Measurements from ENCODE around the gene TAF4. TPM values are rescaled to one million over a fixed set of nuclear protein-coding genes. Genes with fewer than 3 reads are reported as not detected.

TAF4 gene
- total RNA-seq, 4 donors from 2014 or later = 18.0 to 31.8 (median 25.8) TPM

- Histone ChIP-seq H3K27me3 (no peaks in the 10 kb centered on the region), H3K36me3 (no peaks in the 10 kb centered on the region), H3K4me1 (peaks cover 36% of the 10 kb centered on the region), H3K27ac (no peak overlapping the region), H3K4me3 (peak overlapping the region; percentile 51), H3K9me3 (no peaks in the 10 kb centered on the region)
- DNase-seq (ENCODE audit: low spot score in 2 of 2) = peak in 1 of 2 donors; percentile 59
- TF ChIP-seq POLR2A (IDR thresholded peaks at IDR 0.05) = no peak
- 96% methylated on average over 20 of the region's 39 CpGs for whole genome bisulfite sequencing
These were observed 2.2 kb downstream of the TAF4 start for GRCh38 chr20:62063315-62063980.

DNA sequence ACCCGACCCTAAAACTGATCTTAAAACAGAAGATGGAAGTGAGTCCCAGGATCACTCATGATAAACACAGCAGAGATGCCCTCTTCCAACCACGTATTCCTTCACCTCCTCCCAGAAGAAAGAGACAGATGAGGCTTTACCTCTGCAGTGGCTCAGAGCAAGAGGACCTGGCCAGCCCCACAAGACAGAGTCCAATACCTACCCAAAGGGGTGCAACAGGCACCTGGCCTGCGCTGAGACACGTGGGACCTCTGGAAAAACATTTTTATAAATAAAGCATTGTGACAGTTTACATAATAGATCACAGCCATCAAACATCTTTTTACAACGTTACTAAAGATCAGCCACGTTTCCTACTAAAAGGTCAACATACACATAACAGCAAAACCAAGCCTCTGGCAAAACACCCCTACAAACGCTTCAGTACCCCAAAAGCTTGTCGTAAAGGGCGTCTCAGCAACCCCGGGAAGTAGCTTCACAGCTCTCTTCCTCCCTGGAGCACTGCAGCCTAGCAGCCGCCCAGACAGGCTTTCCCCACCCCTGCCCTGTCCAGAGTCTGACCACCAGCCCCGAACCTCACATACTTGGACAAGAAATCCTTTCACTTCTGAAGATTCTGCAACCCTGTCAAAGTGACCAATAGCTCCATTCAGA is 2.9 kb downstream of the TAF4 start:
- peak in 1 of 2 donors; percentile 44 for DNase-seq (ENCODE audit: low spot score in 2 of 2)
- peaks cover 34% of the 10 kb centered on the region for H3K4me1 ChIP-seq
- WGBS = 75% methylated on average over 12 of the region's 12 CpGs
- H3K4me3 ChIP-seq = no peak overlapping the region
- H3K36me3 ChIP-seq = no peaks in the 10 kb centered on the region
- TF ChIP-seq, protein P1, sequence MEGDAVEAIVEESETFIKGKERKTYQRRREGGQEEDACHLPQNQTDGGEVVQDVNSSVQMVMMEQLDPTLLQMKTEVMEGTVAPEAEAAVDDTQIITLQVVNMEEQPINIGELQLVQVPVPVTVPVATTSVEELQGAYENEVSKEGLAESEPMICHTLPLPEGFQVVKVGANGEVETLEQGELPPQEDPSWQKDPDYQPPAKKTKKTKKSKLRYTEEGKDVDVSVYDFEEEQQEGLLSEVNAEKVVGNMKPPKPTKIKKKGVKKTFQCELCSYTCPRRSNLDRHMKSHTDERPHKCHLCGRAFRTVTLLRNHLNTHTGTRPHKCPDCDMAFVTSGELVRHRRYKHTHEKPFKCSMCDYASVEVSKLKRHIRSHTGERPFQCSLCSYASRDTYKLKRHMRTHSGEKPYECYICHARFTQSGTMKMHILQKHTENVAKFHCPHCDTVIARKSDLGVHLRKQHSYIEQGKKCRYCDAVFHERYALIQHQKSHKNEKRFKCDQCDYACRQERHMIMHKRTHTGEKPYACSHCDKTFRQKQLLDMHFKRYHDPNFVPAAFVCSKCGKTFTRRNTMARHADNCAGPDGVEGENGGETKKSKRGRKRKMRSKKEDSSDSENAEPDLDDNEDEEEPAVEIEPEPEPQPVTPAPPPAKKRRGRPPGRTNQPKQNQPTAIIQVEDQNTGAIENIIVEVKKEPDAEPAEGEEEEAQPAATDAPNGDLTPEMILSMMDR (IDR thresholded peaks at IDR 0.05) = no peak
- TF ChIP-seq EP300 (IDR thresholded peaks at IDR 0.05) (no peak), POLR2AphosphoS5 (IDR thresholded peaks at IDR 0.05) (no peak), POLR2A (IDR thresholded peaks at IDR 0.05) (no peak)
- H3K27me3 ChIP-seq = no peaks in the 10 kb centered on the region
- no peaks in the 10 kb centered on the region for H3K9me3 ChIP-seq
- no peak overlapping the region for H3K27ac ChIP-seq

DNA sequence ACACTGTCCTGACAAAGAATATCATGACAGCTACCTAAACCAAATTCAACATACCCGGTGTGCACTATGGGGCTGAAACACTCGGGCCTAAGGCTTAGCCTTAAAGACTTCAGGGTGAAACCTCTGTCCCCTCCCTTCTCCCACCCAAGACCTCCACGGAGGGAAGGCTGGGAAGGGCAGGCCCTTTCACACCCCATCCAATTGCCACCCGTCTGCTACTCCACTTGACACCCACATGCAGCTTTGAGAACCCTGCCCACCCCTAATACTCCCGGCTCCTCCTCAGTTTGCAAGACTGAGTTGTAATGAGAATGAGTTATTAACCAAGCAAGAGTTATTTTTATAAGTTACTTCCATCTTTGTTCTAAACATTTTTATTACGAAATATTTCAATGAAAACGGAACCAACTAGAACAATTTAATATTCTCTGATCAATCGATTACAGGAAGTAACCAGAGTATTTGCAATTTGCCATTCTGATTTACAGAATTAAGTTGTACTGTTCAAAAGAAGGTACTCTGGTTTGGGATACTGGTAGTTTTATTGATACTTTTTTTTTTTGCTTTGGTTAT is 3.7 kb downstream of the TAF4 start:
- DNase-seq (ENCODE audit: low spot score in 2 of 2) = peak in 1 of 2 donors; percentile 16
- Histone ChIP-seq H3K4me1 (peaks cover 25% of the 10 kb centered on the region), H3K27me3 (no peaks in the 10 kb centered on the region), H3K27ac (no peak overlapping the region), H3K9me3 (no peaks in the 10 kb centered on the region), H3K4me3 (no peak overlapping the region), H3K36me3 (no peaks in the 10 kb centered on the region)
- 81% methylated on average over 8 of the region's 8 CpGs for WGBS
- TF ChIP-seq POLR2A (IDR thresholded peaks at IDR 0.05) = no peak
- TF ChIP-seq EP300 (IDR thresholded peaks at IDR 0.05) = no peak
- no peak for TF ChIP-seq POLR2AphosphoS5 (IDR thresholded peaks at IDR 0.05)
- TF ChIP-seq, protein P1 (IDR thresholded peaks at IDR 0.05) = no peak

DNA sequence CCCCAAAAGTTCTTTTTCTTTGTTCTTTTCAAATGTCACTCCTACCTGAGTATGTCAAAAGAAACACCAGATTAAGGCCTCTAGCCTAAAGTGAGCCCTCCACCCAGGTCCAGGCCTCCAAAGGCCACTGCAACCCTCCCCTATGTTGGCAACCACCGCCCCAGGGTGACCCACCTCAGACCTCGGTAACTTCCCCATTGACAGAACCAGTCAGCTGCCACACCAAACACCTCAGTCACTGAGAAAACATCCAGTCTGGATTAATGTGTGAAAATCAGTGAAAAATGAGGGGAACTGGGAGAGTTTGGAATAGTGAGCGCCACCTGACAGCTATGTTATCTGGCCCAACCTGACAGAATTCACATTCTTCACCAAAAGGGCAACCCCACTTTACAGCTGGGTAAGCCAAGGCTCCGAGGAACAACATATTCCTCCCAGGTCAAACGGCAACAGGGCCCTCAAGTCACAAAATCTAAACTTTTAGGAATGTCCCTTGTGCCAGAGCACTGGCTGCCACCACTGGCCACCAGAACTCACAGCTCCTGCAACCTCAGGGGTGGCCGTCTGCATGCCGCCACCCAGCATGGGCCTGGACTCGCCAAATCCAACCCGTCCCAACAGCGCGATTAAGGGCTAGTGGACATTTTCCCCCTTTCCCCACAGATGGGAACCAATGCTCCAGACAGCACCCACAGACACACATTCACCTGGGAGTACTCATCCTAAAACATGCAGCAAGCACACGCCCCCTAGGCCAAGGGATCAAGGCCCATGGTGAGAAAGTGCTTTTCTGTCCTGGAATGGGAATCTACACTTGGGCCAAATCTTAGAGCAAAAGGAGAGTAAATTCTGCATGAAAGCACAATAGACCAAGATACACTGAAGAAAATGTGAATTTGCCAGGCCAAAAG is 4.8 kb downstream of the TAF4 start:
- Histone ChIP-seq H3K4me3 (no peak overlapping the region), H3K9me3 (no peaks in the 10 kb centered on the region), H3K36me3 (no peaks in the 10 kb centered on the region), H3K27me3 (no peaks in the 10 kb centered on the region), H3K27ac (no peak overlapping the region), H3K4me1 (peaks cover 20% of the 10 kb centered on the region)
- 84% methylated on average over 12 of the region's 12 CpGs for WGBS
- peak in 1 of 2 donors; percentile 44 for DNase-seq (ENCODE audit: low spot score in 2 of 2)
- no peak for TF ChIP-seq POLR2AphosphoS5 (IDR thresholded peaks at IDR 0.05)
- no peak for TF ChIP-seq EP300 (IDR thresholded peaks at IDR 0.05)
- TF ChIP-seq, protein P1 (IDR thresholded peaks at IDR 0.05) = no peak
- TF ChIP-seq POLR2A (IDR thresholded peaks at IDR 0.05) = no peak

GRCh38 chr20:62059920-62060630 is 5.6 kb downstream of the TAF4 start:
- Histone ChIP-seq H3K27ac (no peak overlapping the region), H3K36me3 (peaks cover under 1% of the 10 kb centered on the region), H3K9me3 (no peaks in the 10 kb centered on the region), H3K4me3 (no peak overlapping the region), H3K27me3 (no peaks in the 10 kb centered on the region), H3K4me1 (peaks cover 20% of the 10 kb centered on the region)
- 87% methylated on average over 18 of the region's 25 CpGs for WGBS
- TF ChIP-seq POLR2A (IDR thresholded peaks at IDR 0.05) (no peak), POLR2AphosphoS5 (IDR thresholded peaks at IDR 0.05) (no peak), EP300 (IDR thresholded peaks at IDR 0.05) (no peak)
- TF ChIP-seq, protein P1 (IDR thresholded peaks at IDR 0.05) = no peak
- DNase-seq (ENCODE audit: low spot score in 2 of 2) = no peak
